GM18502 (cell line): ENCODE measurements around the gene MAP4K4.

ENCODE experiments used
- ATAC-seq: cut with Tn5 transposase; IDR thresholded peaks from one replicate; pipeline ENCODE4 v1.9.1; 2021; ENCODE audit warnings: mild to moderate bottlenecking; ENCODE audit not compliant: unreplicated experiment, poor library complexity

Gene MAP4K4

DNA sequence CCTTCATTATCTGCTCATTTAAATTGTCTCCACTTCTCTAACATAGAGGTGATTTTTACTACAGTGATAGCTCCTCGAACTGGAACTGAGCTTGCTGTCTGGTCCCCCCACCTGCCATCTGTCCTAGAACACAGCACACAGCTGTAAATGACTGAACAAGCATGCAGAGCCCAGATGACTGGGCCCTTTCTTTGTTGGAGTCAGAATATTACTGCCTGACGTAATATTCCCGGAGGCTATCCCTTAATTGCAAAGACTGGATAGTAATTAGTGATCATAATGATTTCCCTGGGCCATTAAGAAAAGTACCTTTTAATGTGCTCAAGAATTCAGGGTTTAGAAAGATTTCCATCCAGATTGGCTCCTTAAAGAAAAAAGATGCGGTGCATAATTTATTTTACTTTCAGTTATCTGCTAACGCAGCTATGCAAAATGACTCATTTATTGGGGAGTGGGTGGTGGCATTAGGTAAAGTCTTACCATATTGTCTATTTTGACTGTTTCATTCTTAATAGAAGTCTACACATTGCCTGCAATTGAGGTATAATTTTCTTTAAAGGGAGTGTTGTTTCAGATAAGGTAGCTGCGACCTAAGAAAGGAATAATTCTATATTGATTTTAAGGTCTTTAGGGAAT lies 84.4 kb downstream of the MAP4K4 start:
- no peak for ATAC-seq

DNA sequence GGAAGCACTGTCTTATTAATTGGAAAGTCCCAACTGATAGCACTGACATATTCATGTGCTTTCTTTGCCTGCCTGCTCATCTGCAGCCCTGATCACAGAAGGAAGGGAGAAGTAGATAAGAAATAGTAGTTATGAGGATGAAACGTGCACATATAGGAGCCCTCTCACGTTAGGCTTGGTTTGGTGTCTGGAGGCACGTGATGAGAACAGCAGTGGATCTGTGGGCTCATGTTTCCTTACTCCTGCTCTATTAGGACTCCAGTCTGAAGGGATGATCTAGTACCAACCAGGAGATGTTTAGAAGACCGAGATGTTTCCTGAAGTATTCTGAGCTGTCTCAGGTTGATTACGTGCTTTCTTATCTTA lies 84.9 kb downstream of the MAP4K4 start:
- ATAC-seq: no peak

DNA sequence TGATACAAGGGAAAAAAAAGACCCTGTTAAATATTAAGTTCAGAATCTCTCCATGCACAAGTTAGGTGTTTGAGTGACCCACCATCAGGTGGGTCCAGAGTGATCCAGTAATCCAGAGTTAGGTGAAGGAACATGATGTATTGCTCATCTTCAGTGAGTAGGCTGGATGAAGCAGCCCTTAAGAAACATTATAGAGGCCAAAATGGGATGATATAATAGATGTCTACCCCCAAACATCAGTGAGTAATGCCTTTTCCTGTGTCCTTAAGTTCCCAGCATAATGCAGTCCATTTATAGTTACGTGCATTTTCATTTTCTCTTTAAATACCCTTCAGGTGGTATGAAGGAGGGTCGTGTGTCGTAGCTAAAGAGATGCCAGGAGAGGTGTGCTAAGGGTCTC lies 89.6 kb downstream of the MAP4K4 start:
- ATAC-seq: no peak

DNA sequence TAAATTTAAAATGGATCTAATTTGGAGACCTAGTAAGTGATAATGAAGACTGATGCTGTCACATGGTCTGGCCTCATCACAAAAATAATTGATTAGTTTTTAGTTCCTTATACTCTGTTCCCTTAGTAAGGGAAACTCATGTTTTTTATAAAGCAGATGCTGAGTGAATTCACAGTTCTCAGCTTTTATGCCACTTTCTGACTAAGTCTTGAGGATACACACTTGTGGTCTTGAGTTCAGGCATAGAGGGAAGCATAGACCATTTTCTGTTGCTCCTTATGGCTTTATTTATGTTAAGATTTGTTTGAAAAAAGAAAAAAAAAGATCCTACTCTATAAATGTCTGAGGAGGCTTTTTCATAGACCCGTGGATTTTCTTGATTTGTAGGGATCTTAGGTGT lies 91.1 kb downstream of the MAP4K4 start:
- ATAC-seq: no peak

DNA sequence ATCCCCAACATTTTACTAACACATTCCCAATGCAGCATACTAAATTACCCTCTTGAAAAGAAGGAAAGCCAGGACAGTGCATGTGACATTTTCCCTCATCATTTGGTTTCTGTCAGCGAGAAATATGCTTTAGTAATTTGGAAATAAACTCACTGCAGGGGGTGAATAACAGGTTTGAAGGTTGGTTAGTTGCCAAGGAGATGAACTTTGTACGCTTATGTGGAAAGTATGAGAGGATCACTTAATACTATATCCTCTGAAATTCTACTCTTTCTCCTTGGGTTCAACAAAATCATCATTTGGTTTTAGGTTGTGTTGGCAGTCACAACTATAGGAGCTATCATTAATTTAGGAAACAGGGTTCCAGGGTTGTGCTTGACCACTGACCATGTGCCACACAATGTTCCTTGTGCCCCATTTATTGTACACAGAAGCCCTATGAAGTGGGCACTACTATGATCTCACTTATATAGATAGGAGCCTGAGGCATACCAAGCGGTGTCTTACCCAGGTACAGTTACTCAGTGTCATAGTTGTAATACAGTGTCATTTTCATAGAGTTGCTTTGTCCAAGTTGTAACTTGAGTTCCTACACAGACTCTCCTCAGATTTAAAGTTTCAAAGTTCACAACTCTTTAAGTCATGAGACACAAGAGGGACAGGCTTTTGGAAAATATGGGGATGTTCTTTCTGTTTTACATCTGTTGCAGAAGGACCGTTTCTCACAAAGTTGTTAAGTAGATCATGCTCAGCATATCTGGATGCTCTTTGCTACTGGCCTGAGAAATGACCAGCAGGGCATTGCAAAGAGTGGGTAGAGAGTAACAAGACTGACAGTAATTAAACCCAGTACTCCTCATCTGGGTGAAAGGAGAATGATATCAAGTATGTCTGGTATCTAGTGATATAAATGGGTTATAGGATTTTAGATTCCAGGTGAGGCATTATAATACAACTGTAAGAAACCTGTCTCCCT lies 91.8 kb downstream of the MAP4K4 start:
- ATAC-seq: no peak

DNA sequence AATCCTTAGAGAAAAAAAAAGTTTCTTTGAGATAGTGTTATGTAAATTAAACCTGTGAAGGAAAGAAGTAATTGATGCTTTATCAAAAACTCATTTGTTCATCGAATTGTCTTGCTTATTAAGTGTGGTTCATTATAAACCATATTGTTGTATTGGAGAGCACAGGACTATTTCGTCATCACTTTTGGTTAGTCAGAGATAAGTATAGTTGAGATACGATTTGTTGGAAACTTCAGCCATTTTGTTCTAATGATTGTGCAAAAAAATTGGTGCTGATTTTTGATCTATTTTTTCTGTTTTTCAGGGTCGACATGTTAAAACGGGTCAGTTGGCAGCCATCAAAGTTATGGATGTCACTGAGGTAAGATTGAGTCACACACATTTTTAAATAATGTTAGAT lies 92.9 kb downstream of the MAP4K4 start:
- no peak for ATAC-seq

DNA sequence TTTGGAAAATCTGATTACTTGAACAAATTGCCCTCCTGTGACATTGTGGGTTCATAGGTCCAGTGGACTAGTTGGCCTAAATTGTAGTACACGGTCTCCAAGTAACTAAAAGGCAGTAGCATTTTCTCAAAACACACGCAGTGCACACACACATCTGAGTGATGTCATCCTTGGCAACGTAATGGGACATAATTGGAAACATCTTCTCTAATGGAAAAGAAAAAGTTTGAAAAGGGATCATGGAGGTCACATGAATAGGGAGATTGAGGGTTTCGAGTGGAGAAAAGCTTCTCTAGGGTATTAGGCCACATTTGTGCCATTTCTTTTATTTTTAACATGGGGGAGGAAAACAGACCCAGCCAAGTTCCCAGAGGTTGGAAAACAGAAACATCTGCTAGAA lies 93.3 kb downstream of the MAP4K4 start:
- ATAC-seq: no peak

DNA sequence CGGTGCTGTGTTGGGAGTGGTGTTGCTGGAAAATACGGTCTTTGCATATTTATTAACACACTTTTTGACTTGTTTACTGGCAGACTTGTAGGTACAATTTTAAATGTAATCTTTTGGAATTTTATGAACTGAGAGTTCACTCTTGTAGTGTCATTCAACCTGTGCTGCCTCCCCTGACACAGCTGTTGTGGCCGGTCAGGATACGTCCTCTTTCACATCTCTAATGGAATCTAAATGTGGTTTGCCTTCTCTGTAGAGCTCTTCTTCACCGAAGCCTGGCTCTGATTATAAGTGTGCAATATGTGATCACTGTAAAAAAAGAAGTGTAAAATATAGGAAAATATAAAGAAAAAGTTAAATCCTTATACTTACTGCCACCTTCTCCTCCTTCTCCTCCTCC lies 94.7 kb downstream of the MAP4K4 start:
- no peak for ATAC-seq

DNA sequence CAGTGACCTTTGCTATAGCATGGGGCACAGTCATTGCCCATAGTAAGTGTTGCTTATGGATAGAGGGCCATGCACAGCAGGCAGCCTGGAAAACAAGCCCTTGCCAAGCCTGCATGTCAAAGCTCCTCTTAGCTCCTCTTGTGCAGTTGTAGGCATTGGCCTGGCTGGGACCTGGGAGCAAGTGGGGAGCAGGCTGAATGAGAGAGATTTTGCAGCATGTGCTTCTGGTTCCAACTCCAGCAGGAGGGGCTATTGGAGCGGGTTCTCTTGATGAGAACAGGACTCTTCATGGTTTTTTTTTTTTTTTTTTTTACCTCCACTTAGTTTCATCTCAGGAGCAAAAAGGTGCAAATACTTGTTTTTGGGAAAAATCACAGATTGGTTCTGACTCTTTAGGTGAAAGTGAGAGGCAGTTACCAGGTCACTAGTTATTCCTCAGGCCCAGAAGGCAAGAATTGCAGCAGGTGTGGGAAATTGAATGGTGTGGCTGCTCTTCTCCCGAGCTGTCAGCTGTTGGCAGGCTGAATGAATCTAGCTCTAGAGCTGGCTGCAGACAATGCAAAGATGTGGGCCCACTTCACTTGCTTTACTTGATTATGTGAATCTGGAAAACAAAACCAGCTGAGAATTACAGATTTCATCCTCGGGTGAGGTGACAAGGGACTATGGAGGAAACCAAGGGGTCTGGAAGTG lies 95.9 kb downstream of the MAP4K4 start:
- ATAC-seq: no peak

DNA sequence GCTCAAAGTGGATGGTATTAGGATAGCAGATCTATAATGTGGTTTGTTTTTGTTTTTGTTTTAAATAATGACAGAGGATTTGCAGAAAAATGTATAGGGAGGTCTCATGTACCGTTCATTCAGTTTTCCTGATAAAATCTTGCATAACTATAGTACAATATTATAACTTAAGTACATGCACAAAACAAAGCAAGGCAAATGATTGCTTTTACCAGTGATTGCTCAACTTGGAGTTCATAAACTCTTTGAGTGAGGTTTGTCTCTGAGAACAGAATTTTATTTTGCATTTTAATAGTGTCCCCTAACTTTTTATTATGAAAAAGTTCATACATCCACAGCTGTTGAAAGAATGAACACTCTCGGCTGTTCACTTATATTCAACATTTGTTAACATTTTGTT lies 96.6 kb downstream of the MAP4K4 start:
- no peak for ATAC-seq

DNA sequence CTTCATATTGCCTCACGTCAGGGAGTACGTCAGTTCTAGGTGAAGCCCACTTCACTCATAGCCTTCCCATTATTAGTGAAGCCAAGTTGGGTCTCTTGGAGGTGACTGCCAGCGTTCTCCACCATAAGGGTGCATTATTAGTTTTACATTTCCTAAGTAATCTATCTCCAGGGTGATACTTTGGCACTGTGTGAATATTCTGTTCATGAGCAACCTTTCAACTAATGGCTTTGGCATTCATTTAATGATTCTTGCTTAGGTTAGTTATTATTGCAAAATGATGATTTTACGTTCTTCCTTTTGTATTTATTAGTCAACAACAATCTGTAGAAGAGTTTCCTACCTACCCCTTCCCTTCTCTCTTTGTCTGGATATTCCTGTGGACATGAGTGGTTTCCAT lies 97.5 kb downstream of the MAP4K4 start:
- no peak for ATAC-seq

DNA sequence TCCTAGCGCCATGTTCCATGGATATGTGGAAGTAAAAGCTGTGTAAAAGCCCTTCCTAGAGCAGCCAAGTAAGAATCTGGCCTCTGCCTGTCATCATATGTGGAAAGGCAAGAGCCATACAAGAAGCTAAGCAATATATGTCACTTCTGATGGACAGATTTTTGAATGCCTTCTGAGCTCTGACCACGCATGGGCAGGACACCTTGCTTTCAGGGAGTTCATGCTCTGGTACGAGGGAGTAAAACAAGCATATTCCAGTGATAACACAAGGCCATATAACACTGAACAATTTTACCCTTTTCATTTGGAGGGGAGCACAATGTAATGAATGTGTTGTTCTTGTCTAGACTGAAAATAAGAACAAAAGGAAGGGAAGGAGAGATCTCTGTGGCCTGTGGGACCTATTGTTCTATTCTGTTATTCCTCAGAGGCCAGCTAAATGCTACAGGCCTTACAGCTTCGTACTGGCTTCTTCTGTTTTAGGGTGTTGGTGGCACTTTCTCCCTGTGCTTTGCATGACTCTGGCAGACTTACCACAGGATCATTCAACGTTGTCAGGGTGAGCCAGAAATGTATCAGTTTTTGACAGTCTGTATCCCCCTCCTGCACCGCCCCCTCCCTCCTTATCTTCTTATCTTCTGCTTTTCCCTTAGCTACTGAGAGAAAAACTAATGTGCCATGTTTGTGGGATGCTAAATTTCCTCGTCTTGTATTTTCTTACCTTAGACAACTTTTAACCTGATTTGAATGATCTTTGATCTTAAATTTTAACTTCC lies 99.5 kb downstream of the MAP4K4 start:
- ATAC-seq: no peak

DNA sequence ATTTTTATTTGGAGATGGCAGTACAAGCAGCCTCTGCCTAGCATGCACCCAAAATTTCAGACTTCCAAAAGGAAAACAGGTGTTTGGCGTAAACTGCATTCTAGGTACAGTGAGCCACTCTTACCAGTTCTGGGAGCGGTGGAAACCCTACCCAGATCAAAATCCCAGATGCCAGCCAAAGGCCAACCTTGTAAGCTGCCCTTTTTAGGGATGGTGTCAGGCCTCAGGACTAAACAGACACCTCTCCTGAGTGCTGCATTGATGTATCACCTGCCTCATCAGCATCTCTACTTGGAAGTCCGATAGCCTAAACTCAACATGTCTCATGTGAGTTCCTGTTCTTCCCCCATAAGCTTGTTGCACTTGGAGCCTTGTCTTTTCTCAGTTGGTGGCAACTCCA lies 104.0 kb downstream of the MAP4K4 start:
- ATAC-seq: no peak

DNA sequence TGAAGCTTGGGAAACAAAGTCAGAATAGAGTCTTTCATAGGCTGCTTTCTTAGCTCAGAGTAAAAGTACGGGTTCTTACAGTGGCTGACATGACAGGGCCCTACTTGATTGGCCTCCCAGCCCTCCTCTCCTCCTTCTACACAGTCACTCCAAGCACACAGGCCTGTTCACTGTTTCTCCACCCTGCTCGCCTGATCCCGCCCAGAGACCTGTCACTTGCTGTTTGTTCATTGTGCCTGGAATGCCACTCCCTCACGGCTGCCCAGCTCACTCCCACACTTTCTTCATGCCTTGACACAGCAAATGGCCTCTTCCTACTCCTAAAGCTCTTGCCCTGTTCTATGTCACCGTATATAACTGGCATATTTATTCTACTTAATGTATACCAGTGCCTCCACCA lies 104.8 kb downstream of the MAP4K4 start:
- ATAC-seq: no peak

DNA sequence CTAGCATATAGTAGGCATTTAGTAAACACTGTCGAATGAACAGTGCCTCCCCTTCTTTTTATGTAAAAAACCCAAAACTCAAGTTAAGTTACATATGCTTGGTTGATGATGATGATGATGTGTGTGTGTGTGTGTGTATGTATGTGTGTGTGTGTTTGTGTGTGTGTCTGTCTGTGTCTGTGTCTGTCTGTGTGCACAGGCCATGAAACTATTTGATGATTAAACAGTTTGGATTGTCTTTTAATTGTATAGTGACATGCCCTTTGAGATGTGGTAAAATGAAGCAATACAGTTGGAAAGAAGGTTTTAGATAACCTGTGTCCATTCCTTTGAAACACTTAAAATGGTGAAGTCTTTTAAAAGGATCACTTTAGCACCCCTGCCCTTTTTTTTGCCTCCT lies 105.6 kb downstream of the MAP4K4 start:
- ATAC-seq: no peak

DNA sequence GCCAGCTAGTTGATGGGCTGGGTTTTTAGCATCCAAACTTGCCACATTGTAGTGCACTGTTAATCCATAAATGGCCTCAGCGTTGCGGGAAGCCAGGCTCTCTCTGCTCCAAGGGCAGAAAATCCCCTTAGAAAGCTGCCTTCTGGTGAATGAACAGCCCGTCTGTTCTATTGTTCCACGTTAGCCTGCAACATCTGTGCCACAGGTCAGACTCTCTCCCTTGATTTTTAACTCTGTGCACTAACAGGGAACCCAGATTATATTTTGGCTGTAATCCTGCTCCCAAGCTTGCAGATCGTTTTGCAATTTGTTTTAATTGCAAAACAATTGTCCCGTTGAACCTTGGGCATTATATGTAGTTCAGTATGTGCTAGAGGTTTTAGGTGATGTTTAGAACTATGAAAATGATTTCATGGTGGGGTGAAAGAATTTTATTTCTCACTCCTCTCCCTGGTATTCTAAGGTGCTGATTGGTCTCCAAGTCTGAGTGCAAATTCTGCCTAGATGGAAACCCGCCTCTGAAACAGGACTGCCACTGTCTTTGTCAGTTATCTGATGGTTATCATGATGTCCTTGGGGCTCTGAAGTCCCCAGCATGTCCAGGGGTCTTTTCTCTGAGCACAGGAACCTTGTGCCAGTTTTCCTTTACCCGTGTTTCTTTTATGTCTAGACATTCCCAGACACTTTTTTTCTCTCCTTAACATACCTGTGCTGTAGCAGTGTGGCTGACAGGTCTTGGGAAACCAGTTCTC lies 106.6 kb downstream of the MAP4K4 start:
- ATAC-seq: no peak

DNA sequence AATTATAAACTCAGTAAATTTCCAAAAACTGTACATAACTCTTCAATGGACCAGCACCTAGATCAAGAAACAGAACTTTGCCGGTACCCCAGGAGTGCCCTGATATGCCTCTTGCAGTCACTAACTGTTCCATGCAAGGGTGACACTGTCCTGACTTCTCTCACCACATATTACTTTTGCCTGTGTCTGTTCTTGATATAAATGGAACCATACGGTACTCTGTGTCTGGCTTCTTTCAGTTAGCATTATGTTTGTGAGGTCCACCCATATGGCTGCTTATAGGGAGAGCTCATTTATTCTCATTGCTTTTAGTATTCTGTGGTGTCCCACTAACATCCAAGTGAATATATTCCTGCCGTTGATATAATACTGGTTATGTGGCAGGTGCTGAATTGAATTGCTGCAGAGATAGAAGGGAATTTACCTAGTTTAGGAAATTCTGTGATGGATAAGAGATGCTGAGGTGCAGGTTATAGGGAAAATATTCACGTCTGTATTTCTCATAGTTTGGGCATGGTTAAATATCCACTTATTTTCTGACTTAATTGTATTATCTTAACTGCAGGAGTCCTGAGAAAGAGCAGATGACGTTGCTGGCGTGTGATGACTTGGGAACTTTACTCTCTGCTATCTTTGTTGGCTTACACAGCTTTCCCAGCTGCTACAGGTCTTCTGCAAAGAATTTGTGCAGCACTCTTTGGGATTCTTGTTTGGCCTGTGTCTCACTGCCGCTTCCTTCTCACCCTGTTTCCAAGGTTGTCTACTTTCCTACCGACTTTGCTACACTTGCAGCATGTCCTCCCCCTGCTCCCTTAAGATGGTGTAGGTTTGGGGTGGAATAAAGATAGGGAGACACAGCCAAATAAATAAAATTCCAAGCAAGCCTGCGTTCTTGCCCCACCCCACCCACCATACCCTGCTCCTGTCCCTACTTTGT lies 107.9 kb downstream of the MAP4K4 start:
- no peak for ATAC-seq

DNA sequence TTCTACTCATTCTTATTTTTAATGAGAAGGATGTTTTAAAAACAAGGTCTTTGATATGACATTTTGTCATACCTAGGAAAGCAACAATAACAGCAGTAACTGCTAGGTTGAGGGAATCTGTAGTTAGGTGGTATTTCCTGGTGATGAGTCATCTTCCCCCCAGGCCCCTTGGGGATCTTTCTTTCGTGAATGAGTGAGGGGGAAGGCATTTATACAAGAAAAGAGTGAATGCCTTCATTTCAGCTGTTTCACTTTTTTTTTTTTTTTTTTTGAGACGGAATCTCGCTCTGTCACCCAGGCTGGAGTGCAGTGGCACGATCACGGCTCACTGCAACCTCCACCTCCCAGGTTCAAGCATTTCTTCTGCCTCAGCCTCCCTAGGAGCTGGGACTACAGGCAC lies 108.6 kb downstream of the MAP4K4 start:
- no peak for ATAC-seq

DNA sequence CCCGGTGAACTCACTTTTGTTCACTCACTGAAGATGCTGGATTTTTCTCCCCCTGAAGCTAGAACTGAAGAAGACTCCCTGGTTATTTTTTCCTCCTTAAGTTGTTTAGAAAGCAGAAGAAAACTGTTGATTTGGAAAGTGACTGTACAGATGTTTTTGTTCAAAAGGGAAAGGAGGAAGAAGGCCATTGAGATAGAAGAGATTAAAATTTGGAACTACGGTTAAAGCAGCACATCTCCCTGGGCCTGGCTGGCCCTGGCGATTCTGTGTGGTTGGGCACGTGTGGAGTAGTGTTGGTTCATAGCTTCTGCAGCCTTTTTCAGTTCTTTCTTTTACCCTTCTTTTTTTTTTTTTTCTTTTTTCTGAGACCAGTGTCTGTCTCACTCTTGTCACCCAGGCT lies 109.2 kb downstream of the MAP4K4 start:
- ATAC-seq: no peak
